COLO829 (cell line): ENCODE measurements around the gene EHBP1L1.

Experiments used
- DNase-seq: peaks from one replicate; pipeline ENCODE4 v3.0.0; 2012; ENCODE audit warnings: low spot score

Gene EHBP1L1

DNA sequence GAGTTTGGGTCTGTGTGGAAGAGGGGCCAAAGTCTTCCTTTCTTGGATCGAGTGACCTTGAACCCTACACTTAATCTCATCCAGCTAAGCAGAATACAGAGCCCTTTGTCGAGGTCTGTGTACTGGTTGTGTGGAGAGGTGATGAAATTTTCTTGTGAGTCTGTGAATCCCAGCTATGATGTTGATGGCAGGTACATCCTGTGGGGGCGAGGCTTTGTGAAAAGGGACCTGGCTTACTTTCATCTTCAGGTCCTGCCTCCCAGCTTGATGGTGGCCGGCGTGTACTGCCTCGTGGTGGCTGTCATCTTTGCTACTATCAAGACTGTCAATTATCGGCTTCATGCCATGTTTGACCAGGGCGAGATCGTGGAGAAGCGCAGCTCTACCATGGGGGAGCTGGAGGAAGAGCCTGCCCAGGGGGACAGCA lies 40.7 kb downstream of the EHBP1L1 start:
- DNase-seq = no peak

GRCh38 chr11:65617136-65617850 lies 41.4 kb downstream of the EHBP1L1 start:
- no peak for DNase-seq

DNA sequence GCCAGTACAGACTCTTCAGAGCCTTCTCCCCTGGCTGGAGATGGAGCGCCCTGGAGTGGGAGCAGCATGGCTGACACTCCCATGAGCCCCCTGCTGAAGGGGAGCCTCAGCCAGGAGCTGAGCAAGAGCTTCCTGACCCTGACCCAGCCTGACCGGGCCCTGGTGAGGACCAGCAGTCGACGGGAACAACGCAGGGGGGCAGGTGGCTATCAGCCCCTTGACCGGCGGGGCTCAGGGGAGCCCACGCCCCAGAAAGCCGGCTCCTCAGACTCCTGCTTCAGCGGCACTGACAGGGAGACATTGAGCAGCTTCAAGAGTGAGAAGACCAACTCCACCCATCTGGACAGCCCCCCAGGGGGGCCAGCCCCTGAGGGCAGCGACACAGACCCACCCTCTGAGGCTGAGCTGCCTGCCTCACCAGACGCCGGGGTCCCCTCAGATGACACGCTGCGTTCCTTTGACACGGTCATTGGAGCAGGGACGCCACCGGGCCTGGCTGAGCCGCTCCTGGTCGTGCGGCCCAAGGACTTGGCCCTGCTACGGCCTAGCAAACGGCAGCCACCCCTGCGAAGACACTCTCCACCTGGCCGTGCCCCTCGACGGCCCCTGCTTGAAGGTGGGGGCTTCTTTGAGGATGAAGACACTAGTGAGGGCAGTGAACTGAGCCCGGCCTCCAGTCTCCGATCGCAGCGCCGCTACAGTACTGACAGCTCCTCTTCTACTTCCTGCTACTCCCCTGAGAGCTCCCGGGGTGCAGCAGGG lies 42.3 kb downstream of the EHBP1L1 start:
- DNase-seq = no peak

DNA sequence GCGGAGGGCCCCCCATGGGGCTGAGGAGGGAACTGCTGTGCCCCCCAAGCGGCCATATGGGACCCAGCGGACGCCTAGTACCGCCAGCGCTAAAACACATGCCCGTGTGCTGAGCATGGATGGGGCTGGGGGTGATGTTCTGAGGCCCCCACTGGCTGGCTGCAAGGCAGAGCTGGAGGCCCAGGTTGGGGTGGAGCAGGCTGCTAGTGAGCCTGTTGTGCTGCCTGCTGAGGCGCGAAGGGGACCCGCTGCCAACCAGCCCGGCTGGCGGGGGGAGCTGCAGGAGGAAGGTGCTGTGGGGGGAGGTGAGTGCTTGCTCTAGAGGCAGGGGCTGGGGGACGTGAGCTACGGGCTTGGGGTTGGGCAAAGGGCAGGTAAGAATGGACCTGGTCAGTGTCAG lies 42.9 kb downstream of the EHBP1L1 start:
- no peak for DNase-seq

DNA sequence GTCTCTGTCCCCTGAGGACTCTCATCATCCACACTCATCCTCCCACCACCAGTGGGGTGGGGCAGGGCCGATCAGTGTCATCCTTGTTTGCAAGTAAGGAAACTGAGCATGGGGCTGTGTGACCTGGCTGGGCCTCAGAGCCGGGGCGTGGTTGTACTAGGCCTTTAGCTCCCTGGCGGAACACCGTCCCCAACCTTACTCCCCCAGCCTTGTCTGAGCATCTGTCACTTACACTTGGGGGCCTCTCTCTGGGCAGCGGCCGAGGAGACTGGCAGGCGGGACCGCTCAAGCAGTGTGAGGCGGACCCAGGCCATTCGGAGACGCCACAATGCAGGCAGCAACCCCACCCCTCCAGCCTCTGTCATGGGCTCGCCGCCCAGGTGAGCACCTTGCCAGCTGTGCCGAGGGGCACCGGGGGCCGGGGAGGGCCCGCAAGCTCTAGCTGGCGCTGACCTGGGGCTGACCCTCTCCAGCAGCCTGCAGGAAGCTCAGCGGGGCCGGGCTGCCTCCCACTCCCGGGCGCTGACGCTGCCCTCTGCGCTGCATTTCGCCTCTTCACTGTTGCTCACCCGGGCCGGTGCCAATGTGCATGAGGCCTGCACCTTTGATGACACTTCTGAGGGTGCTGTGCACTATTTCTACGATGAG lies 43.6 kb downstream of the EHBP1L1 start:
- no peak for DNase-seq

DNA sequence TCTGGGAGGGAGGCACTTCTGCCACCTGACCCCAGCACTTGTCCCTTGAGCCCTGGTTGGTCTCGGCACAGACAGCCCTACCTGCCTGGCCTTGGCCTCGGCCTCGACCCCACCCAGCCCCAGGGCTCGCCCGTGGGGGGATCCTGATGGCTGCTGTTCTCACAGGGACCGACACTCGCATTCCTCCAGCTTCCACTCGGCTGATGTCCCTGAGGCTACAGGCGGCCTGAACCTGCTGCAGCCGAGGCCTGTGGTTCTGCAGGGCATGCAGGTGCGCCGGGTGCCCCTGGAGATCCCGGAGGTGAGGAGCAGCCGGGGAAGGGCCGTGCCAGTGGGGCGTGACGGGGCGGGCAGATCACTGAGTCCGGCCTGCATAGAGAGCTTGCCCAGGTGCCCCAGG lies 44.8 kb downstream of the EHBP1L1 start:
- DNase-seq = no peak

DNA sequence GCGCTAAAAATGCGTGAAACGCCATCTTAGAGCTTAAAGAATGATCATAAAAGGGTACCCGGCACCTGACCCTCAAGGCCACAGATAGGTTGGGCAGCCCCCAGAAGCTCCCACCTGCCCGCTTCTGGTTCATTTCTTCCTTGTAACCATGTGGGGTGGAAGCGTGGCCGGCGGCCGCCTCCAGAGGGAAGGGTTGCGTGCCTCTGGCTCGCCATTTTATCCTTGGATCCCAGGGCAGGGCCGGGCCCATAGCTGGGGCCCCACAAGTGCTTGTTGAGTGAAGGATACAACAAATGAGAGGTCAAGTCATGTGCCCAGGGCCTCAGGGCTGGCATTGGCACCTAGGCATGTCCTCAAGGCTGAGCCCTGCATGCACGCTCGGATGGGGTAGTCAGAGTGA lies 45.6 kb downstream of the EHBP1L1 start:
- DNase-seq = no peak

DNA sequence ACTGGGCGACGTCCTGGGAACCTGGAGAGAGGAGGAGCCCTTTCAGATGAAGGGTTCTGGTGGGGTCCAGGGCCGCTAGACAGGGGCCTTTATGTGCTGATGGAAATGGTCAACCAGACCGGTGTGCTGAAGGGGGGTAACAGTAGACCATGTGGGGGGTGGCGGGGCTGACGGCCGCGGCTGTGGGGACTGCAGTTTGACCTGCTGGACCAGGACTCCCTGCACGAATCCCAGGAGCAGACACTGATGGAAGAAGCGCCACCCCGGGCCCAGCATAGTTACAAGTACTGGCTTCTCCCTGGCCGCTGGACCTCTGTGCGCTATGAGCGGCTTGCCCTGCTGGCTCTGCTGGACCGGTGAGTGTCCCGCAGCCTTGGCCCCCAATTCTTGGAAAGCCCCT lies 46.2 kb downstream of the EHBP1L1 start:
- DNase-seq = no peak

GRCh38 chr11:65623177-65623576 lies 47.3 kb downstream of the EHBP1L1 start:
- DNase-seq = no peak

- DNase-seq = no peak
These were observed 48.2 kb downstream of the EHBP1L1 start for GRCh38 chr11:65623852-65624616.

DNA sequence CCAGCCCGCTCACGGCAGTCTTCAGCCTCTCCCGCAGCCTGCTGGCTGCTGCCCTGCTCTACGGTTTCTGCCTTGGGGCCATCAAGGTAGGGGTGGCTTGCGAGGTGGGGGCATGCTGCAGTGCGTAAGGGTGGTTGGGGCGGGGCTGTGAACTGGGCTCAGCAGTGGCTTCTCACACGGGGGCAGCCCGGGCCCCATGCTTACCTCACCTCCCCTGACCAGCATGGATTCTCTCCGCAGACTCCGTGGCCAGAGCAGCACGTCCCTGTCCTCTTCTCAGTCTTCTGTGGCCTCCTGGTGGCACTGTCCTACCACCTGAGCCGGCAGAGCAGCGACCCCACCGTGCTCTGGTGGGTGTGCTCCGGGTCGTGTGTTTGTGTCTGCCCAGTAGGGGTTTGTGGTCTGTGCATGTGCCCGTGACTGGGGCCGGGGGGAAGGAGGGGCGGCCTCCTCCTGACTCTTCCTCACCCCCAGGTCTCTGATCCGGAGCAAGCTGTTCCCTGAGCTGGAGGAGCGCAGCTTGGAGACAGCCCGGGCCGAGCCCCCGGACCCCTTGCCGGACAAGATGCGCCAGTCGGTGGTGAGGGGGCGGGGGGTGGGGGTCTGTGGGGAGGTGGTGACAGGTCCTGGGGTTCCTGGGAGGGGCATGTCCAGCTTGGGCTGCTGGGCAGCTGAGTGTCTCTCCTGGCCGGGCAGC lies 49.2 kb downstream of the EHBP1L1 start:
- no peak for DNase-seq

- no peak for DNase-seq
These were observed 49.9 kb downstream of the EHBP1L1 start for GRCh38 chr11:65625628-65626342.

- no peak for DNase-seq
These were observed 51.3 kb downstream of the EHBP1L1 start for GRCh38 chr11:65627202-65627601.

- no peak for DNase-seq
These were observed 53.7 kb downstream of the EHBP1L1 start for GRCh38 chr11:65629579-65629978.

GRCh38 chr11:65630215-65630614 lies 54.4 kb downstream of the EHBP1L1 start:
- DNase-seq = no peak

- DNase-seq = no peak
These were observed 57.7 kb downstream of the EHBP1L1 start for GRCh38 chr11:65633390-65634108.

DNA sequence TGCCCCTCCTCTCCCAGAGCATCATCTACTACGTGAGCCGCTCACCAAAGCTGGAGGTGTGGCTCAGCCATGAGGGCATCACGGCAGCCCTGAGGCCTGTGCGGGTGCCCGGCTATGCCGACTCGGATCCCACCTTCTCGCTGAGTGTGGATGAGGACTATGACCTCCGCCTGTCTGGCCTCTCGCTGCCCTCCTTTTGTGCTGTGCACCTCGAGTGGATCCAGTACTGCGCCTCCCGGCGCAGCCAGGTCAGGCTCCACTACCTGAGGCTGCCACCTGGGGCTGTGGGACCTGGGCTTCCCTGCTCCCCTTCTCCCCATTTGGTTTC lies 58.2 kb downstream of the EHBP1L1 start:
- no peak for DNase-seq

- no peak for DNase-seq
These were observed 58.6 kb downstream of the EHBP1L1 start for GRCh38 chr11:65634440-65634839.

GRCh38 chr11:65634905-65635731 lies 59.3 kb downstream of the EHBP1L1 start:
- no peak for DNase-seq
